Measurements from ENCODE around the gene ATPAF1.

The ATPAF1 gene

DNA sequence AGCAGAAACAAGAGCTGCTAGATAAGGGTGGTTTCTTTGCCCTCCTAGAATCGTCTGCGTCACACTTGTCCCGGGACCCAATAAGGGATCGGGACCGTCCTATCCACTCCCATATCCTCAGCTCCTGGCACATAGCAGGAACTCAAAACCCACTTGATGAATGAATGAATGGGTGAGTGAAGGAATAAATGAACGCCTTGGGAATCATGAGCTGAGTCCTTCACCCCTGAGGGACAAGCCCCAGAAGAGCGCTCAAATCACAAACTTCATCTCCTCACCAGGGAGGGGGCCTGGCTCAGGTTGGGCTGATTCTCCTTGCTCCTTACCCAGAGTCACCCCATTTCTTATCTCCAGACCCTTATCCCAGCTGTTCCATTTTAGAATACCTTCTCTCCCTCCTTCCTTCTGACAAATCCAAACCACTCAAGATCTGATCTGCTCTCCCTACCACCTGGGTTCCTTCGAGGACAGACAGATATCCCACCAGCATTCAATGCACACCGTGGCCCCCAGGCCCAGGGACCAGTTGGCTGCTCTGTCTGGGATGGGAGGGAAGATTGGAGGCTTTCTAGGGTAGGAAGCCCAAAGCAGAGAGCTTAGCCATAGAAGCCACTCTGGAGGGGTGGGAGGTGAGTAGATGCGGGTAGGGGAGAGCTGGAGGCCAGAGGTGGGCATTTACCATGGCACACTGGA, 50.9 kb downstream of the ATPAF1 start:
- in situ Hi-C loops (cut with MboI; ENCODE audit: low sequenced_read_pairs) = no loop called here

- in situ Hi-C loops (cut with MboI; ENCODE audit: low sequenced_read_pairs) = no loop called here
Measured at GRCh38 chr1:46616277-46617107, 51.7 kb downstream of the ATPAF1 start, which contains the start of gene MOB3C. Gene MOB3C, minus strand, starts transcription at chr1:46616811. Its CDS starts 3,490 bp downstream, at chr1:46613321.

GRCh38 chr1:46615735-46616134, 52.4 kb downstream of the ATPAF1 start:
- in situ Hi-C loops (cut with MboI; ENCODE audit: low sequenced_read_pairs) = no loop called here

GRCh38 chr1:46615088-46615487, 53.1 kb downstream of the ATPAF1 start:
- in situ Hi-C loops (cut with MboI; ENCODE audit: low sequenced_read_pairs) = no loop called here

GRCh38 chr1:46614604-46614984, 53.6 kb downstream of the ATPAF1 start:
- in situ Hi-C loops (cut with MboI; ENCODE audit: low sequenced_read_pairs) = no loop called here

- in situ Hi-C loops (cut with MboI; ENCODE audit: low sequenced_read_pairs) = no loop called here
Measured at GRCh38 chr1:46613661-46614603, 54.2 kb downstream of the ATPAF1 start.

DNA sequence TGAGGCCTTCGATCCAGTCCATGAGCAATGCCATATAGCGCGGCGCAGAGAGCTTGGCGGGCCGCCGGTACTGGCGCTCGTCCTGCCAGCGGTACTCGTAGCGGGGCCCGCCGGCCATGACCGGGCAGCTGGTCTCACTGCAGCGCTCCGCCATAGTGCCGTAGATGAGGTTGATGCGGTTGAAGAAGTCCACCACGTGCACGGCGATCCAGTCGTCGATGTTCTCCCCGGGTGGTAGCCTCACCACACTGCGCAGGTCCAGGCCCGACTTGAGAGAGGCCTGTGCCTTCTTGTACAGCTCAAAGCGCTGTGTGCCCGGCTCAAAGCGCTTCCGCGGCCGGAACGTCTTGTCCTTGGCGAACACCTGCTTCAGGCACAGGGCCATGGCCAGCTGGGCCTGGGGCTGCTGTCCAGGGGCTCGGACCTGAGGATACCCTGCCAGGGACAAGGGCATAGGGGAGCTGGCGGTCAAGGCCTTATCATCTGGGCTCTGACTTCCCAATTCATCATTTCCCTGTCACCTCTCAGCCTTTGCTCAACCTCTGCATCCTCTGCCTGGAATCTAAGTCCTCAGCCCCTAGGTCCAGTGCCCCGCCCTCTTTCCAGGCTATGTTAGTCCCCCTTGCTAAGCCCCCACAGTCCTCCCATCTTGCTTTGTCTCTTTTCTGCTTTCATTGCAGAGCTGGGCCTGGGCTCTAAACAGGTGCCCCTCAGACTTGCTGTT, 55.1 kb downstream of the ATPAF1 start:
- in situ Hi-C loops (cut with MboI; ENCODE audit: low sequenced_read_pairs) = no loop called here

DNA sequence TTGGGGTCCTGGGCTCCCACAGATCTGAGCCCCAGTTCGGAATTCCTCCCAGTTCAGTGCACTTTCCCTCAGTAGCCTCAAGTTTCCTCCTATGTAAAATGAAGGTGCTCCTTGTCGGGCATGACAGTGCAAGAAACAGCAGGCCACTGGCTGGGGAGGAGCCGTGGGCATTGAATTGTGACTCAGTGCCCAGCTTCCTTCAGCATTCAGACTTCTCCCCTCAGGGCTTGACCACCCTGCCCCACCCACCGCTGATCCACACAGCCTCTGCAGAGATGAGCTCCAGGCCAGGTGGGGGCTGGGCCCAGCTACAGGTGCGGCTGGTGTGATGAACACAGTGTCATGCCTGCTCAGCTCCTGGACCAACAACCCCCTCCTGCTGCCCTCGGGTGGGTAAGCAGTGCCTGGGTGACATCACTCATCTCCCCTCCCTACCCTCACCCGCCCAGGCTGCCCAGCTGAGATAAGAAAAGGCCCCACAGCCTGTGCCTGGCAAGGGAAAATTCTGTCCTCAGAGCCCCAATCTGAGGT, 56.4 kb downstream of the ATPAF1 start:
- in situ Hi-C loops (cut with MboI; ENCODE audit: low sequenced_read_pairs) = no loop called here

GRCh38 chr1:46607345-46608130, 60.6 kb downstream of the ATPAF1 start:
- in situ Hi-C loops (cut with MboI; ENCODE audit: low sequenced_read_pairs) = no loop called here

- in situ Hi-C loops (cut with MboI; ENCODE audit: low sequenced_read_pairs) = no loop called here
Measured at GRCh38 chr1:46606255-46606965, 61.8 kb downstream of the ATPAF1 start.

DNA sequence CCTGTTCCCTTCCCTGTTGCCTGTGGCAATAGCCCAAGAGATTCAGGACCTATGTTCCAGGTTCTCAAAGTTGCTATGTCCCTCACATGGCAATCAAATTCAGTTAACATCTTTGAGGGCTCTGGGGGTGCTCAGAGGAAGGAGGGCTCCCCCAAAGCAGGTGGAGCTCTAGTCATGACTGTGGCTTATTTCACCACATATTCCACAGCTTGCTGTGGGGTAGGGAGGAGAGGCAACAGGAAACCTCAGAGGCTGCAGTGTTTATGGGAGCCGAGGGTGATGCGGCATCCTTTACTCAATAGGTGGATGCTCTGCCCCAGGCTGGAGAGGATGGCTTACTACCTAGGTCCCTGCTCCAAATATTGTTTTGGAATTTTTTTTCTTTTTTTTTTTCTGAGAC, 62.9 kb downstream of the ATPAF1 start:
- in situ Hi-C loops (cut with MboI; ENCODE audit: low sequenced_read_pairs) = no loop called here

GRCh38 chr1:46603858-46604549, 64.2 kb downstream of the ATPAF1 start, which contains the start of gene MKNK1:
Gene MKNK1, minus strand, starts transcription at chr1:46604268. Its CDS starts 20,941 bp downstream, at chr1:46583327.
- in situ Hi-C loops (cut with MboI; ENCODE audit: low sequenced_read_pairs) = no loop called here

DNA sequence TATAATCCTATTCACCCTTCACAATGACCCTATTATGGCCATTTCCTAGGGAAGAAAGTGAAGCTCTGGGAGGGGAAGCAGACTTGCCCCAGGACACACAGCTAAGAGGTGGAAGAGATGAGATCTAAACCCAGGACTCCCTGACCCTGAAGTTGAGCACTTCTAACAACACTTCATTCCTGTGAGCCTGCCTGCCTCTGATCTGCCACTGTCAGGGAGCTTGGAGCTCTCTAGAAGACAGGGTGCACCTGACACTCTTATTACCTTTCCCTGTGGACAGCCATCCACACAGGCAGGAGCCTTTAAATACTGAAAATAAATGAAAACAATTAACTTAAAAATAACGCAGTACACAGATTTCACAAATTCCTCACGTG, 64.7 kb downstream of the ATPAF1 start:
- in situ Hi-C loops (cut with MboI; ENCODE audit: low sequenced_read_pairs) = no loop called here

DNA sequence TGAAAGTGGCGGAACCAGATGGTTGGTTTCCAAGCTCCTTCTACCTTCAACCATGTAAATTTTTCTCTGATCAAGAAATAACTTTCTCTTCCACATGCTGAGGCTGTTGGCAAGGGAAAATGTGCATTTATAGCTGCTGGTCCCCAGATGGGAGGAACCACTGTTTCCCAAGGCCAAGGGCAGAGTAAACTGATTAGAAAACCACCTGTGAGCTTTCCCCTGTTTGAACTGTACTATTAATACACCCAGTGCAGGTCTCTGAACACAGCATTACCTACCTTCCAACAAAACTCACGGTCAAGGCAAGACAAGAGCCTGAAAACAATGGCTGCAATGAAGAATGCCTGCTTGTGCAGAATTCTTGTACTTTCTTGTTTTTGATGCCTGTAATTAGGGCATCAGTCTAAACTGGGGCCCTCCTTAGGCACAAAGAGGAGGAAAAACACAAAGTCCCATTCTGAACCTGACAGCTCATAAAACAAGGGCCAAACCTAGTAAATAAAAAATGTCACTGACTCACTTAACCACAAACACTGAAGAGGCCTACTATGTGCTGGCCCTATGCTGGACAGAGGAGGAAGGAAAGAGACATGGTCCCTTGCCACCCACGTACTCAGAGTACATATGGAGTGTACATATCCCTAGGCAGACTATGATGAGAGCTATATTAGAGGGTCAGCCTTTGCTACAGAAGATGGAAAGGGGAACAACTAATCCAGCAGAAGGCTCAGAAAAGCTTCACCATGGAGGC, 66.7 kb downstream of the ATPAF1 start:
- in situ Hi-C loops (cut with MboI; ENCODE audit: low sequenced_read_pairs) = no loop called here

DNA sequence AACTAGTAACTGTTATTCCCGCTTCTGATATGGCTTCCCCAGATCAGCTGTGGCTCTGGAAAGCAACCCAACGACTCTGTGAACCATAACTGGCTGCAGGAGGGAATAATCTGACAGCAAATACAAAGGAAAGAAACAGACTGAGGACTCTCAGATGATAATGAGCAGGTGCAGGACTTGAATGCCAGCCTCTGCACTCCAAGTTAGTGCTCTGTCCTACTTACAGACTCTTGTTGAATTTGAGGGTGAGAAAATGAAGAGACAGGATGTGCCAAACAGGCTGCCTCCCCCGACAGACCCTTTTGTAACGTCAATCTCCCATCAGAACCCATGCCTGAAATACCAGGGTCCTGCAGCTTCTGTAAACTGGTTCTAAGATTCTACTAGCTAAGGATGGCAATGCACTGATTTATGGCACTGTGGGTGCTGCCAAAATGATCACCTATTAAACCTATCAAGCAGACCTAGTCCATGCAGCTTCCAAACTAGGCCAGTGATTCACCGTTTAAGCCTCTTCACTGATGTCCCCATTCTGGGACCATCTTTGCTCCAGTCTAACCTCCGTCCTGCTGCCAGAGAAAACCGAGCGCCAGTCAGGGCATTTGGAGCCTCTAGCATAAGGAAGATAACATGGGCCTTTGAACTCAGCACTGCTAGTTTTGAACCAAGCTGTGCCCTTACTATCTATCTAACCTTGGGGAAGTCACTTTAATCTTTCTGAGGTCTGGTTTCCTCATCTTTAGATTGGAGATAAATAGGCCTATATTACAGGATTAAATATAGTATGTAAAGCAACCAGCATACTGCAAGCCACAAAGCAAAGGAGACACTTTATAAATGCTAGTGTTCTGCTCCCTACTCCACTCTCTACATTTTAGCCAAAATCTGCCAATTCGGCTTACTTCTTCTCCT, 68.8 kb downstream of the ATPAF1 start:
- in situ Hi-C loops (cut with MboI; ENCODE audit: low sequenced_read_pairs) = no loop called here

- in situ Hi-C loops (cut with MboI; ENCODE audit: low sequenced_read_pairs) = no loop called here
Measured at GRCh38 chr1:46596846-46597245, 71.3 kb downstream of the ATPAF1 start.

Measured in HL-60/S4 treated with phorbol 12-myristate 13-acetate at 8.2 ng/mL for 4 days and 3 days (cell line).